Activated naive CD4-positive, alpha-beta T cell (primary cell): ENCODE data around the gene CNTNAP2.
"Not testable (repeated sequence)": the region's sequence is repeated elsewhere in the genome, so short reads cannot be mapped to it uniquely, and the experiment has no call there.

Experiments used
- DNase-seq, 4 experiments: peaks; one replicate each; lab custom pipeline; 2025; lab: John Stamatoyannopoulos, UW

Gene CNTNAP2

GRCh38 chr7:148262721-148263229, 2146.2 kb downstream of the CNTNAP2 start:
- peak; percentile 22 to 58 (median 53) for DNase-seq

GRCh38 chr7:148264933-148265557, 2148.4 kb downstream of the CNTNAP2 start:
- no peak for DNase-seq

GRCh38 chr7:148265896-148266295, 2149.3 kb downstream of the CNTNAP2 start:
- DNase-seq, result no peak

DNA sequence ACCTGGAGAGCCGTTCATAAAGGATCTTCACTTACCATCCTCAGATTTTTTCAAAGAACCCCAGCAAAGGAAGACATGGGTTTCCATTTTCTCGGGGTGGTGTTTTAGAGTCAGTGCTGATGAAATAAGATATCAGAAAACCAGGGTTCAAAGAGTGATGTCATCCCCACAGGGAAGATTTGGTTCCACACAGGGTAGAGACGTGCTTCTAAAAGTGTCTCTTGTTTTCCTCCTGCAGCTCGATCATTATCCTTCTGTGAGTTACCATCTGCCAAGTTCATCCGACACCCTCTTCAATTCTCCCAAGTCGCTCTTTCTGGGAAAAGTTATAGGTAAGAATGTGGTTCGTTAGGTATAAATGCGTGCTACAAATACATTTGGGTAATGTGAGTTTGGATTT, 2150.2 kb downstream of the CNTNAP2 start:
- DNase-seq, result no peak

GRCh38 chr7:148270576-148270975, 2154.0 kb downstream of the CNTNAP2 start:
- no peak for DNase-seq

- DNase-seq, result no peak
Measured at GRCh38 chr7:148274118-148274517, 2157.5 kb downstream of the CNTNAP2 start.

- DNase-seq, result no peak
Measured at GRCh38 chr7:148275359-148275890, 2158.8 kb downstream of the CNTNAP2 start.

GRCh38 chr7:148276314-148277041, 2159.9 kb downstream of the CNTNAP2 start:
- no peak for DNase-seq

GRCh38 chr7:148277042-148277660, 2160.6 kb downstream of the CNTNAP2 start:
- no peak for DNase-seq

- no peak for DNase-seq
Measured at GRCh38 chr7:148286150-148286549, 2169.5 kb downstream of the CNTNAP2 start.

DNA sequence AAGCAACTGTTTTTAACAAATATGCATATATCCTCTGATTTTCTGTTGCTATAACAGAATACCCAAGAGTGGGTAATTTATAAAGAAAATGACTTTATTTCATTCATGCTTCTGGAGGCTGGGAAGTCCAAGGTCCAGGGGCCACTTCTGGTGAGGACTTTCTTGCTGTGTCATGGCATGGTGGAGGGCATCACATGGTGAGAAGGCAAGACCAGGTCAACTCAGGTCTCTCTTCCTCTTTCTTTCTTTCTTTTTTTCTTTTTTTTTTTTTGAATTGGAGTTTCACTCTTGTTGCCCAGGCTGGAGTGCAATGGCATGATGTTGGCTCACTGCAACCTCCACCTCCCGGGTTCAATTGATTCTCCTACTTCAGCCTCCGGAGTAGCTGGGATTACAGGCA, 2170.9 kb downstream of the CNTNAP2 start:
- no peak for DNase-seq

DNA sequence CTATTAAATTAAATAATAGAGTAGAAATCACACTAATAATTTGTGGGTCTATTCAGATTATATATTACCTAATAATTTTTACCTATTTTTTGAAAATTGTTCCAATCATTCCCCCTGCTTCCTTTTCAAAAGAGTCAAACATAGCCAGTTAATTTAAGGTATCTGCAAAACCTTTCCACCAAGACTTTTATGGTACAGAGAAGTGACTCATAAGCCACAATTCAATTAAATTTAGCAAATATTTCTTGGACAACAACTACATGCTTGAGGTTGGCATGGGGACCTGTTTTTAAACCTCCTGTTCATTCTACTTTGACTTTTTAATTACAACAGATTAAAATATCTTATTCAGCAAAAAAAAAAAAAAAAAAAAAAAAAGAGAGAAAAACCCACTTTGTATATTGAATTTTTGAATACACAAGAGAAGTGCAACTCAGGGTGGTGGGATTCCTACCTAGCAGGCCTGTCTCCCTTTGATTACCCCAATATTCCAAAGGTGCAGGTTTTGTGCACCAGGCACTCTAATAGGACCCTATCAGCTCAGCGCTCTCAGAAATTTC, 2172.1 kb downstream of the CNTNAP2 start:
- no peak for DNase-seq

DNA sequence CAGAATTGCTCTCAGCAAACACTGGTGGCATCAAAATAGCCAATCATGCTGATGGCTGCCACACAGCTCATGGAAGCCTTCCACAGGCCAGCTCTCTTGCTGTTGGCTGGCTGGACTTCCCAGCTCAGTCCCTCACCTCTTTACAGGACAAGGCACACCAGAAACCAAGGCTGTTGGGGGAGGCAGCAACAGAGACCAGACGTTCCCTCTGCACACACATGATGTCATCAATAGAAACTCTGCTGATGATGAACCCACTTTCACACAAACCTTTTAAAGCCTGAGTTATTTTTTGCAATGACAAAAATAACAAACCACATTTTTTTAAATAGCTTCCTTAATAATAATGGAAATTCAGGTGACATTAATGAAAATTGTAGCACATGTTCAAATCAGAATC, 2173.0 kb downstream of the CNTNAP2 start:
- DNase-seq, result no peak

GRCh38 chr7:148290538-148290937, 2173.9 kb downstream of the CNTNAP2 start:
- no peak for DNase-seq

DNA sequence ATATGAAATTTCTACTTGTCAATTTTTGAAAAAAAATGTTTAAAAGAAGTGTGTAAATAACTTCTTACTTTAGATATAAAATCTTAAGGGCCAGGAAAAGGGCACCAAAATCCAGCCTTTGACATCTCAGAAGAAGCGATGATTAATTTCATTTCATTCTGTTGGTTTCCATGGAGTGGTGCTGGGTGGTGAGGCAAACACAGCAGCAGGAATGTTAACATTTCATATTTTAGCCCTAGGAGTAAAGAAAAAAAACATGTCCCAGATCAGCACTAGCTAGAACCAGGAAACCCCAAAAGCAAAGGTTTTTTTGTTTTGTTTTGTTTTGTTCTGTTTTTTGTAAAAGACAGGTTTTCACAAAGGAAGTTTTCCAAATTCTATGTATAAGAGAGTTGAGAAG, 2175.2 kb downstream of the CNTNAP2 start:
- DNase-seq, result no peak

GRCh38 chr7:148296994-148297644, 2180.5 kb downstream of the CNTNAP2 start:
- no peak for DNase-seq

- not testable (repeated sequence) for DNase-seq
Measured at GRCh38 chr7:148298768-148299167, 2182.2 kb downstream of the CNTNAP2 start.

GRCh38 chr7:148299350-148300276, 2183.0 kb downstream of the CNTNAP2 start:
- no peak for DNase-seq

DNA sequence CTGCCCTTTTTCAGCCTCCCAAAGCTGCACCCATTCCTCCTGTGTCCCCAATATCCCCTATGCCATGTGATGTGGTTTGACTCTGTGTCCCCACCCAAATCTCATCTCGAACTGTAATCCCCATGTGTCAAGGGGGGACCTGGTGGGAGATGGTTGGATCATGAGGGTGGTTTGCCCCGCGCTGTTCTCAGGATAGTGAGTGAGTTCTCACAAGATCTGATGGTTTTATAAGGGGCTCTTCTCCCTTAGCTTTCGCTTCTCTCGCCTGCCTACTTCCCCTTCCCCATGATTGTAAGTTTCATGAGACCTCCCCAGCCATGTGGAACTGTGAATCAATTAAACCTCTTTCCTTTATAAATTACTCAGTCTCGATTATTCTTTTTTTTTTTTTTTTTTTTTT, 2185.8 kb downstream of the CNTNAP2 start:
- DNase-seq, result not testable (repeated sequence)

GRCh38 chr7:148303295-148304082, 2186.9 kb downstream of the CNTNAP2 start:
- DNase-seq, result no peak
